Measurements from ENCODE around the gene ZPR1. TPM values are rescaled to one million over a fixed set of nuclear protein-coding genes. Genes with fewer than 3 reads are reported as not detected.

ZPR1 gene
- polyA plus RNA-seq, 1 donor from 2014 or later, result 34.5 TPM

GRCh38 chr11:116832350-116833290 is 44.8 kb upstream of the ZPR1 start:
- Histone ChIP-seq H3K9ac (ENCODE audit: low read length) (no peak overlapping the region), H3K4me3 (ENCODE audit: low read length) (no peak overlapping the region), H3K27me3 (ENCODE audit: insufficient read depth, low read depth, low read length) (no peaks in the 10 kb centered on the region), H3K9me2 (ENCODE audit: insufficient read depth, low read length) (no peaks in the 10 kb centered on the region), H3F3A (ENCODE audit: insufficient read depth, low read length, poor library complexity, severe bottlenecking) (no peaks in the 10 kb centered on the region), H3K36me3 (ENCODE audit: insufficient read depth, low read length) (no peaks in the 10 kb centered on the region), H4K20me1 (ENCODE audit: insufficient read depth) (no peaks in the 10 kb centered on the region), H2AFZ (ENCODE audit: low read depth, low read length) (no peak overlapping the region), H3K79me2 (replicated peaks; ENCODE audit: insufficient read depth, low read length) (no peaks in the 10 kb centered on the region), H3K9me3 (ENCODE audit: low read length) (no peaks in the 10 kb centered on the region), H3K27ac (ENCODE audit: low read length) (no peak overlapping the region), H3K4me2 (ENCODE audit: low read length) (no peak overlapping the region)
- TF ChIP-seq CTCF (IDR thresholded peaks at IDR 0.05; ENCODE audit: poor library complexity, severe bottlenecking) (no peak), MXI1 (conservative IDR thresholded peaks at IDR 0.05; ENCODE audit: poor library complexity, severe bottlenecking) (no peak)

GRCh38 chr11:116831790-116832349 is 44.0 kb upstream of the ZPR1 start:
- Histone ChIP-seq H3K4me3 (ENCODE audit: low read length) (no peak overlapping the region), H2AFZ (ENCODE audit: low read depth, low read length) (no peak overlapping the region), H3K27ac (ENCODE audit: low read length) (no peak overlapping the region), H3K9me2 (ENCODE audit: insufficient read depth, low read length) (no peaks in the 10 kb centered on the region), H4K20me1 (ENCODE audit: insufficient read depth) (no peaks in the 10 kb centered on the region), H3K4me2 (ENCODE audit: low read length) (no peak overlapping the region), H3K27me3 (ENCODE audit: insufficient read depth, low read depth, low read length) (no peaks in the 10 kb centered on the region), H3K36me3 (ENCODE audit: insufficient read depth, low read length) (no peaks in the 10 kb centered on the region), H3K9me3 (ENCODE audit: low read length) (no peaks in the 10 kb centered on the region), H3K79me2 (replicated peaks; ENCODE audit: insufficient read depth, low read length) (no peaks in the 10 kb centered on the region), H3K9ac (ENCODE audit: low read length) (no peak overlapping the region), H3F3A (ENCODE audit: insufficient read depth, low read length, poor library complexity, severe bottlenecking) (no peaks in the 10 kb centered on the region)
- no peak for TF ChIP-seq TAF1 (IDR thresholded peaks at IDR 0.05; ENCODE audit: low read depth)
- TF ChIP-seq MXI1 (conservative IDR thresholded peaks at IDR 0.05; ENCODE audit: poor library complexity, severe bottlenecking), result no peak
- TF ChIP-seq SMC3 (conservative IDR thresholded peaks at IDR 0.05; ENCODE audit: poor library complexity), result no peak
- no peak for TF ChIP-seq RAD21 (conservative IDR thresholded peaks at IDR 0.05)
- no peak for TF ChIP-seq CTCF (IDR thresholded peaks at IDR 0.05; ENCODE audit: poor library complexity, severe bottlenecking)
- TF ChIP-seq EP300 (conservative IDR thresholded peaks at IDR 0.05; ENCODE audit: poor library complexity, severe bottlenecking), result no peak
